Left colon (tissue), 2 donors: ENCODE measurements around the gene TSR3. TPM values are rescaled to one million over a fixed set of nuclear protein-coding genes. Genes with fewer than 3 reads are reported as not detected.
"Not testable (repeated sequence)": the region's sequence is repeated elsewhere in the genome, so short reads cannot be mapped to it uniquely, and the experiment has no call there.

Experiments used
- ATAC-seq: fragments of 200-7000 bp; cut with Tn5 transposase; one replicate; pipeline ENCODE4 v1.9.1; 2020; ENCODE audit warnings: mild to moderate bottlenecking, moderate library complexity
- DNase-seq, 2 donors: peaks; one replicate each; pipeline ENCODE4 v3.0.0-alpha.2; 2020
- intact Hi-C, 2 donors: fragments of 100-400 bp; cut with DNase I in 1 of 2; cut with micrococcal nuclease in 1 of 2; formaldehyde crosslinking; loops; one replicate each; pipeline versions ENCODE4 v1.11.2 to v1.14.0; 2022; cut with DNase I, micrococcal nuclease
- total RNA-seq, 2 donors: library from RNA; stranded (reverse); fragmentation: NEBNext Ultra II Directional; extraction: Animal tissue kit (Norgen Biotek cat#: 25700); gene quantifications; one replicate each; pipeline ENCODE4 v1.2.1, GENCODE V29; 2021
- donor health status: DM: no; HTN: no; CAD: no.
- donor health status: DM: yes; HTN: yes; CAD: no.

Gene TSR3
- total RNA-seq, 2 donors from 2014 or later: 50.7 to 54.4 TPM

DNA sequence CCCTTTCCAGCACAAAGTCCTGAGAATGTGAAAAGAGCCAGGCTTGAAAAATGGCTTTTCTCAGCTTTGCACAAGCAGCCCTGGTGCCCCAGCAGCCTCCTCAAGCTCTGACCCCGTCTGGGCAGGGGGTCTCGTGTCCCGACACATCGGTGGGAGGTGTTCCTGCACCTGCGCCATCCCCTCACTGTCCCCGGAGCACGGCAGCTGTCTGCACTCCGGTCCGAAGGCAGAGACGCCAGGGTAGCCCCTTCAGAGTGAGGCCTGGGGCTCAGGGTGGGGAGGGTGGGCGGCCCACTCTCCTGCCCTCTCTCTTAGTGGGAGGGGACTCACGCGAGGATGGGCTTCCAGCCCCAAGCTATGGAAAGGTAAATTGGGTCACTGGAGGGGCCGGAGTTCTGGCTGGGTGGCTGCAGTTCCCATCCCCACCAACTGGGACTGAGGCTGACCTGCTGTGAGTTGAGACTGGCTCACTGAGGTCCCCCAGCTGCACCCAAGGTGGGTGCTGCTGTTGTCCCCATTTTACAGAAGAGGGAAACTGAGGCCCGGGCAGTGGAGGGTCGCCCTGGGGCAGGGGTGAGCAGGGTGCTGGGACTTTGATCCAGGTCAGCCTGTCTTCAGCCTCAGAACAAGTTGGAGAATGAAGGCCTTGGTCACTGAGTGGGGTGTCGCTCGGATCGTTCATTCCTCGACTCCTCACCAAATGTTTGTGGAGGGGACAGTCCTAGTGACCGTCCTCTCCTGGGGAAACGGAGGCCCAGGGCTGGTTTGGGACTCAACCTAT is 20.6 kb downstream of the TSR3 start:
- DNase-seq (no peak), ATAC-seq (no peak)
- intact Hi-C loops: no loop called here

- intact Hi-C loops: no loop called here
- DNase-seq (no peak), ATAC-seq (no peak)
These were observed 21.3 kb downstream of the TSR3 start for GRCh38 chr16:1330260-1330914.

DNA sequence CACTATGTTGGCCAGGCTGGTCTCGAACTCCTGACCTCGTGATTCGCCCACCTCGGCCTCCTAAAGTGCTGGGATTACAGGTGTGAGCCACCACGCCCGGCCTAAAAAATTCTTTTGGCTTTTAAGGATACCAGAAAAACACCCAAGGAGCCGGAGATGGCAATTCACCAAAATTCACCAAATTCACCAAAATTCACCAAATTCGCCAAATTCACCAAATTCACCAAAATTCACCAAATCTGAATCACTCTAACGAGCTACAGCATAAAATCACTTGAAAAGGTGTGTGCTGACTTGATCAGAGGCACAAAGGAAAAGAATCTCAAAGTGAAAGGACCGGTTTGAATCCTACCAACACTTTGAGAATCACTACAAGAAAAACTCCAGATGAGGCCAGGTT is 22.7 kb downstream of the TSR3 start:
- intact Hi-C loops, ATAC-seq, DNase-seq: not testable (repeated sequence)

- ATAC-seq, intact Hi-C loops, DNase-seq: not testable (repeated sequence)
These were observed 23.5 kb downstream of the TSR3 start for GRCh38 chr16:1328136-1328535.

- ATAC-seq (no peak), DNase-seq (no peak)
- intact Hi-C loops: no loop called here
These were observed 24.1 kb downstream of the TSR3 start for GRCh38 chr16:1327619-1327947.

DNA sequence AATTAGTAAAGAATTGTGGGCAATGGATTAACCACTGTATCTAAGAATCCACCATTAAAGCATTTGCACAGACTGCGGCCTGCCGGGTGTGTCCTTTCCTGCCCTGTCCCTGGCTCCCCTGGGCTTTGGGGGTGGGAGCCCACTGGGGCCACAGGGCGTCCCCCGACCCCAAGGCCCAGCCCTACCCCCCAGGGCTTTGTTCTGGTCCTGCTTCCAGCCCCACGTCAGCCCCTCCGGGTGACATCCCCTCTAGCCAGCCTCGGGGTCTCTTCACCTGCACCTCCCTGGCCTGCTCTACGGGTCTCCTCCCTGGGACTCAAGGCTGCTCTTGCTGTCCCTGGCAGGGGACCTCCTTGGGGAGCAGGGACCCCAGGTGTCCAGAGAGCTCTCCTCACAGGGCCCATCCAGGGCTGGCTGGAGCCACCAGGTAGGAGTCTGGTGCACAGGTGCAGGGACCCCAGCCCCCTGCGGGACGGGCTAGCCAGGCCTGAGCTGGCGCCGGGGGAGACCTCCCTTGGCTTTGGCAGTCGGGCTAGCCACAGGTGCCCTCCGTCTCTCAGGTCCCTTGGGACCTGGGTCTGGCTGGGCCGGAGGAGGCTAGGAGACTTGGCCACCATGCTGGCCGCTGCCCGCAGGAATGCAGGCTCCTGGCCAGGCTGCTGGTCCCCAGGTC is 24.6 kb downstream of the TSR3 start:
- no peak for DNase-seq
- ATAC-seq: no peak
- intact Hi-C loops: no loop called here

GRCh38 chr16:1326391-1326790 is 25.3 kb downstream of the TSR3 start:
- DNase-seq (no peak), ATAC-seq (no peak)
- intact Hi-C loops: no loop called here

GRCh38 chr16:1325673-1326371 is 25.9 kb downstream of the TSR3 start:
- ATAC-seq (peak; percentile 24), DNase-seq (no peak)
- intact Hi-C loops: no loop called here

- DNase-seq (no peak), ATAC-seq (peak; percentile 3)
- intact Hi-C loops: no loop called here
These were observed 26.4 kb downstream of the TSR3 start for GRCh38 chr16:1325261-1325660.

DNA sequence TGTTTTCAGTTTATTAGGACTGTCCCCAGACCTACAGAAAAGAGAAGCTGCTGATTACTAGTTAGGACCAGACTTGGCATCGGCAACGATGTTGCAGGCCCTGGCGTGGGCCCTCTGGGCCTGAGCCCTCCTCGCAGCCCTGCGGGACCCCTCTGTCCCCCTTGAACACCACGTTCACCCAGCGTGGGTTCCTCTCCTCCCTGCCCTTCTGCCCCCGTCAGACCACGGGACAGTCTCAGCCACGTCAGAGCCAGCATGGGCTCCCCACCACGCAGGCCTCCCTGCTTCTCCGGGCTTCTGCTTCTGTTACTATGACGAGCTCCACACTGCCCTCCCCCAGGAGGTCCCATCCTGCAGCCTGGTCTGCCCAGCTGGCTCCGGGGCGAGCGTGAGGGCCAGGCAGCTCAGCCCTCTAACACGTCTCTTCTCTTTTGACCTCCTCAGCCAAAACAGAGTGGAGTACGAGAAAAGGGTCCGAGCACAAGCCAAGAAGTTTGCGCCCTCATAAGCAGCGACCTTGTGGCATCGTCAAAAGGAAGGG is 27.3 kb downstream of the TSR3 start:
- ATAC-seq: no peak
- DNase-seq: no peak
- intact Hi-C loops: no loop called here

DNA sequence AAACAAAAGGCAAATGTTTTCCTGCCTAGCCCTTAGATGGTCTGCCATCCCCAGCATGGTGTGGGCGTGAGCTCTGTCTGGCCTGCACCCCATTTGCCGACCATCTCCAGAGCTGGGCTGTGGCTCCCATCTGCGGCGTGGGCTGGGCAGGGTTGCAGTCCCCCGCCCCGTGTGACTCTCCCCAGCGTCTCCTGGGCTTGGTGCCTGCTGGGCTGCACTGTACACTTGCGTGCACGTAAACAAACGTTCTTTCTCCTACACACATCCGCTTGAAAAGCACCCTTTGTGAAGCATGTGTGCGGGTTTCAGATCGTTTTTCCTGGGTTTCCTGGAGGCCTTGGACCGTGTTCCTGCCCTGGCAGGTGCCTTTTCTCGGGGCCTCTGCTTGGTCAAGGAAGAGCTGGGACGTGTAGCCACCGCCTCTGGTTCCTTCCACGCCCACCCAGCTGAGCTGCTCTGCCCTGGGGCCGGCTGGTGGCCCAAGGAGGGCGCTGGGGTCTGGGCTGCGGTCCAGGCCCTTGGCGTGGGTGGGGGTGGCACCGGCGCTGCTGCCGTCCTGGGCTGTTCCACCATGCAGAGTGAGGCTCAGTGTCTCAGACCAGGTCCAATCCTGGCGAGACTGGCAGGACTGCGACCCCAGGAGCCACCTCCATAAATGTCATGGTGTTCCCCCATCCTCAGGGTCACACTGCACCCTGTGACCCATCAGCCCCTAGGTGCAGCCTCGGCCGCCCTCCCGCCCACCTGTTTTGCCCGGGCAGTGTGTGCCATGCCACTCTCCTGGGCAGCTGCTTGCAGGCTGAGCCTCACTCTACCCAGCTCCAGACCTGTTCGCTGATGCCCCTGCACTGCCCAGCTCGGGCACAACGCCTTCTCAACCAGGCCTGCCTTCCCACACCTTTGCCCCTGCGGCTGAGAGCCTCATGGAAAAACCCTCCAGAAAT is 28.1 kb downstream of the TSR3 start:
- DNase-seq: no peak
- no peak for ATAC-seq
- intact Hi-C loops: no loop called here

DNA sequence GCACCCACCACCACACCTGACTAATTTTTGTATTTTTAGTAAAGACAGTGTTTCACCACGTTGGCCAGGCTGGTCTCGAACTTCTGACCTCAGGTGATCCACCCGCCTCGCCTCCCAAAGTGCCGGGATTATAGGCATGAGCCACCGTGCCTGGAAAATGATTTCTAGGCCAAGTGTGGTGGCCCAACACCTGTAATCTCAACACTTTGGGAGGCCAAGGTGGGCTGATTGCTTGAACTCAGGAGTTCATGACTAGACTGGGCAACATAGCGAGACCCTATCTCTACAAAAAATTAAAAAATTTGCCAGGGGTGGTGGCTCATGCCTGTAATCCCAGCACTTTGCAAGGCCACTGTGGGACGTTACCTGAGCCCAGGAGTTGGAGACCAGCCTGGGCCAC is 29.3 kb downstream of the TSR3 start:
- intact Hi-C loops: no loop called here
- DNase-seq (no peak), ATAC-seq (no peak)

GRCh38 chr16:1320658-1321240 is 30.9 kb downstream of the TSR3 start:
- DNase-seq: no peak
- intact Hi-C loops: no loop called here
- ATAC-seq: no peak

DNA sequence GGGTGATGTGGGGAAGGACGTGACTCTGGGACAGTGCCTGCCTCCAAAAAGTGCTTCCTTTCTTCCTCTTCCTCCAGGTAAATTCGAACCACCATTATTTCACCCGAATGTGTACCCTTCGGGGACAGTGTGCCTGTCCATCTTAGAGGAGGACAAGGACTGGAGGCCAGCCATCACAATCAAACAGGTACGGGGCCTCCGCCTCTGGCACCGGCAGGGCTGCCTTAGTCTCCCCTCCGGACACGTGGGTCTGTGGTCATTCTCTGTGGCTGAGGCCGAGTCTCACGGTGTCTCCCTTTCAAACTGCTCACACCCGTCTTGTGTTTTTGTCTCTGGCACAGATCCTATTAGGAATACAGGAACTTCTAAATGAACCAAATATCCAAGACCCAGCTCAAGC is 31.6 kb downstream of the TSR3 start:
- no peak for DNase-seq
- no peak for ATAC-seq
- intact Hi-C loops: no loop called here

DNA sequence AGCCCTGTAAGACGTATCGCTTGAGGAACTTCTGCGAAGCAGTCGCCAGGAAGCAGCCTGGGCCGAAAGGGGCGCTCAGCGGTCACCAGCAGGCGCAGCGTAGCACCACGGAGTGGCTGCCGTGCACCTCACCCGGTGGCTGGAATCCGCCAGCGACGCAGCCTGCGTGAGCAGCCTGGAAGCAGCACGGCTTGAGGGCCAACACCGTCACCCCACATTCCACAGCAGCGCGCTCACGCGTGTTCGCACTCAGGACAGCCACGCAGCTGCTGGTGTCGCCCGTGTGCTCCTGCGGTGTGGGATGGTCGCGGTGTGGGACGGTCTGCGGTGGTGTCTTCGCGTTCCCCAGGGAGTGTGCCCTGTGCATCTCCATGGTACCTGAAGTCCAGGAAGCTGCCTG is 32.6 kb downstream of the TSR3 start:
- no peak for DNase-seq
- intact Hi-C loops: no loop called here
- ATAC-seq: no peak

DNA sequence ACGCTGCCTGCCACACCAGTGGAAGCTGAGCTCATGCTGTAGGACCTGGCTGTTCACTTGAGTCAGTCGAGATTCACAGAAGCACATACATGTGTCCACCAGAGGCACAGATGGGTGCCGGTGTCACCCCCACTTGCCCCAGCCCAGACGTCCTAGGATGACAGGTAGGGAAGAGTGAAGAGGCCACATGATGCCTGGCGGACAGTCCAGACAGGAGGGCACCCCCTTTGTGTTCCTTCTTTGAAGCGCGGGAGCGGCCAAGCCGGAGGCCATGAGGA is 33.5 kb downstream of the TSR3 start:
- ATAC-seq (no peak), DNase-seq (no peak)
- intact Hi-C loops: no loop called here

DNA sequence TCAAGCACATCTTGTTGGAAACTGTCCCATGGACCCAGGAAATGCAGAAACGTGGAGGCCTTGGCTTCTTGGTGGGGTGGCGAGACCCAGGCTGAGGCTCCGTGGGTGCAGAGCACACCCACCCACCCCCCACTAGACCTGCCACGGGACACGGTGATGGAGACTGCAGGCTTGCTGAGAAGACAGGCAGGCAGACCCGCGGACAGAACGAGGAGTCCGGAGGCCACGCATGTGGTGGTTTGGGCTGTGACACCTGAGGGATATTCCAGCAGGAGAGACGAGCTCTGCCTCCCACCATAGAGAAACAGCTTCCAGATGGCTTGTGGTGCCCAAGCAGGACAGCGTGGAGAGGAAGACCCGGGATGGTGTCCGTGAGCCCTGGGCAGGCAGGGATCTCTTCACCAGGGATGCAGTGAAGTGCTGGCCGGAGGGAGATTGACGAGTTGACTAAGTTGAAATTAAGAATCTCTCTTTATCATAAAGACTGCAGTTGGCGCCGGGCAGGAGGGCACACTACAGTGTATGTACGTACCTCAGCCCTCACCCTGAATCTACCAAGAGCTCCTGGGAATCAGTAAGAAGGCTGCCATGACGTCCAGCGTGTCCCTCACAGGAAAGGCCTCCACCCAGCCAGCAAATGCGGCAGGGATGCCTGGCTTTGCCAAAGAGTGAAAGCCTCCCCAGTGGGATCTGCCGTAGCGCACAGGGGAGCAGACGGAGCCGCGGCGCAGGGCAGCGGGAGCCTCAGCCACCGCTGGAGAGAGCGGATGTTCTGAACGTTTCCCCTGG is 34.0 kb downstream of the TSR3 start:
- ATAC-seq (peak; percentile 3), DNase-seq (no peak)
- intact Hi-C loops: no loop called here

DNA sequence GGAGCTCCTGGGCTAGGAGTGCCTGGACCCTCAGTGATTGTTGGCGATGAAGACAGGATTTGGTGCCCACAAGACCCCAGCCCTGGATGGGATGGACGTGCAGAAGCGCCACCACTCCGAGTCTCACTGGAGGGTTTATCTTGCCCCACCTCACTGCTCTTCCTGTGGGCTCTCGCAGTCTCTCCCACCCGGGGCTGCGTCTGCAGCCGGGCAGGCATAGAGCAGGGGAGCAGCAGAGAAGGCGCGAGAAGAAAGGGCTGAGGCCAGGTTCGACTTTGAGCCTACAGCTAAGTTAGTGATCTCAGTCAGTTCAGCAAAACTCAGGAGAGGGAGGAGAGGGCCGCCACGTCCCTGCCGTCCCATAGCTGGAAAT is 35.7 kb downstream of the TSR3 start:
- intact Hi-C loops: no loop called here
- DNase-seq: no peak
- no peak for ATAC-seq
